CD4-positive, CD25-positive, alpha-beta regulatory T cell (primary cell): ENCODE measurements around the gene NTM. TPM values are rescaled to one million over a fixed set of nuclear protein-coding genes. Genes with fewer than 3 reads are reported as not detected.

Source experiments
- ATAC-seq, 2 donors: fragments of 150-1000 bp; cut with Tn5 transposase; one replicate each; pipeline ENCODE4 v1.10.0; 2021; ENCODE audit warnings: low read depth in 2 of 2, moderate number of reproducible peaks in 2 of 2, moderate library complexity in 1 of 2
- DNase-seq, 3 donors: peaks; one replicate each; pipeline versions ENCODE4 v3.0.0 to v3.0.0-alpha.2; 2012 to 2022; ENCODE audit warnings: mixed read lengths in 1 of 3
- H3K27ac ChIP-seq: one replicate; pipeline ENCODE4 v1.7.0; 2013; ENCODE audit warnings: mild to moderate bottlenecking, low read length; ENCODE audit not compliant: insufficient read depth, poor library complexity, severe bottlenecking
- H3K27me3 ChIP-seq: one replicate; pipeline ENCODE4 v1.7.0; 2013; ENCODE audit warnings: low read length; ENCODE audit not compliant: control insufficient read depth, insufficient read depth
- H3K36me3 ChIP-seq: one replicate; pipeline ENCODE4 v1.7.0; 2013; ENCODE audit warnings: mild to moderate bottlenecking, low read length, moderate library complexity; ENCODE audit not compliant: control insufficient read depth, insufficient read depth
- H3K4me1 ChIP-seq: 2 replicates; pipeline ENCODE4 v1.7.0; 2013; ENCODE audit warnings: mild to moderate bottlenecking, low read length; ENCODE audit not compliant: insufficient read depth, control insufficient read depth, poor library complexity, severe bottlenecking
- H3K4me3 ChIP-seq: one replicate; pipeline ENCODE4 v1.7.0; 2013; ENCODE audit warnings: low read depth, mild to moderate bottlenecking, low read length, moderate library complexity
- H3K9me3 ChIP-seq, 2 experiments: 1 replicate in 1 of 2; 2 replicates in 1 of 2; pipeline ENCODE4 v1.7.0; 2013; ENCODE audit warnings: low read length in 2 of 2, mild to moderate bottlenecking in 1 of 2, moderate library complexity in 1 of 2; ENCODE audit not compliant: control insufficient read depth in 2 of 2
- H3K27ac Mint-ChIP-seq, 3 donors: one replicate each; pipeline ENCODE4 v1.8.0; 2020 to 2022; ENCODE audit warnings: mild to moderate bottlenecking in 3 of 3, mixed read lengths in 3 of 3, moderate library complexity in 2 of 3
- H3K27me3 Mint-ChIP-seq: one replicate; pipeline ENCODE4 v1.8.0; 2022; ENCODE audit warnings: mild to moderate bottlenecking, mixed read lengths
- H3K36me3 Mint-ChIP-seq: one replicate; pipeline ENCODE4 v1.8.0; 2020; ENCODE audit warnings: mixed read lengths
- H3K4me1 Mint-ChIP-seq, 4 donors: one replicate each; pipeline ENCODE4 v1.8.0; 2020 to 2022; ENCODE audit warnings: mixed read lengths in 4 of 4, mild to moderate bottlenecking in 1 of 4
- H3K4me3 Mint-ChIP-seq, 4 donors: one replicate each; pipeline ENCODE4 v1.8.0; 2020 to 2022; ENCODE audit warnings: mild to moderate bottlenecking in 4 of 4, mixed read lengths in 4 of 4, moderate library complexity in 3 of 4
- H3K9me3 Mint-ChIP-seq, 7 donors: one replicate each; pipeline ENCODE4 v1.8.0; 2020 to 2022; ENCODE audit warnings: mixed read lengths in 7 of 7, mild to moderate bottlenecking in 3 of 7, moderate library complexity in 2 of 7
- polyA plus RNA-seq, 4 donors: library from polyadenylated mRNA; unstranded; fragments of 300-500 nt; fragmentation: Illumina TruSeq; gene quantifications; one replicate each; pipeline ENCODE4 v1.2.3, GENCODE V29; 2021
- total RNA-seq: library from RNA; stranded (reverse); gene quantifications from one replicate; pipeline ENCODE4 v1.2.3, GENCODE V29; 2022

Gene NTM
- total and polyA plus RNA-seq, 5 donors from 2014 or later, result 1.3 TPM; not detected in 4

DNA sequence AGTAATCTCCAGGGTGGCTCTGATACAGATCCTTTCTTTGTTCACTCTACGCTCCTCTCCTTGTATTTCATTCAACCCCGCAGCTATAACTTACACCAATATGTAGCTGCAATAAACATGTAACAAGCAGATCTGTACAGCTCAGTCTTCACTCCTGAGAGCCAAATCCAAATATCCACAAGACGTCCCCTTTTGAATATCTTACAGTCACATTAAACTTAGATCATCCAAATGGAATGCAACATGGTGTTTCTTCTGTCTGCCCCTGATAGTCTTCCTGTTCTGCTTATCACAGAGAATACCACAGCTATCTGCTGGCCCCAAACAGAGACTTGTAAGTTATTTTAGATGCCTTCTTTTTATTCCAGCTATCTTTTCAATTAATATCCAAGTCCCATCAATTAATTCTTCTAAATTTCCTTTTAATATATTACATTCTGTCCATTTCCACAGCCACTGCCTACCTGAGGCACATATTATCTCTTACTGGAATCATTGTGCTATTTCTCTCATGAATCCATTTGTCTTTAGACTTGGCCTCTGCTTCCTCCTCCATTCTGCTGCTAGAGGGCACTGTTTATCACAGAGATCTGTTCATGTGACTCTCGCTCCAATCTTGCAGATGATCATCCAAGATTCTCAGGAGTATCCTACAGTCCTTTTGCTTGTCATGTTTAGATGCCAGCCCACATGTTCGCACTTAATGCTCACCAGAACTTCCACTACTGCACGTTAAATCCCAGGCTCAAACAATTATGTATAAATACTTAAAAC is 908.6 kb downstream of the NTM start:
- Mint-ChIP-seq H3K9me3 (peaks cover 0 to 3% (median 1%) of the 10 kb centered on the region in 7 donors), H3K4me1 (peaks cover 0 to 8% (median 0%) of the 10 kb centered on the region in 4 donors), H3K4me3 (no peak overlapping the region), H3K27me3 (no peaks in the 10 kb centered on the region), H3K27ac (no peak overlapping the region), H3K36me3 (no peaks in the 10 kb centered on the region)
- H3K36me3 ChIP-seq, result no peaks in the 10 kb centered on the region
- DNase-seq, result peak in 1 of 3 donors; percentile 1
- no peak overlapping the region for H3K4me3 ChIP-seq
- no peak overlapping the region for H3K27ac ChIP-seq
- no peaks in the 10 kb centered on the region for H3K9me3 ChIP-seq
- no peaks in the 10 kb centered on the region for H3K27me3 ChIP-seq
- ATAC-seq, result no peak
- no peaks in the 10 kb centered on the region for H3K4me1 ChIP-seq

DNA sequence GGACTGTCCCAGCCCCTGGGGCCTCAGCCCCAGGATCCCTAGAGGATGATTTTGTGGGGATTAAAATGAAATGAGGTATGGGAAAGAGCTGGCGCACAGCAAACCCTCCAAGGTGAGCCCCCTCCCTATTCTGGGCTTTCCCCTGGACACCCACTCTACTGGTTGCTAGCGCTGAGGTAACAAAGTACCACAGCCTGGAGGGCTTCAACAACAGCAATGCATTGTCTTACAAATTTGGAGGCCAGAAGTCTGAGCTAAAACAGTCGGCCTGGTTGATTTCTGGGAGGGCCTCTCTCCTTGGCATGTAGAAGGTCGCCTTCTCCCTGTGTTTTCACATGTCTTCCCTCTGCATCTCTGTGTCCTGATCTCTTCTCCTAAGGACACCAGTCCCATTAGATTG is 913.6 kb downstream of the NTM start:
- H3K4me3 ChIP-seq, result no peak overlapping the region
- H3K27ac ChIP-seq, result no peak overlapping the region
- H3K9me3 ChIP-seq, result no peaks in the 10 kb centered on the region
- no peak for ATAC-seq
- H3K4me1 Mint-ChIP-seq, result peaks cover 0 to 7% (median 0%) of the 10 kb centered on the region in 4 donors
- no peaks in the 10 kb centered on the region for H3K36me3 ChIP-seq
- DNase-seq, result no peak
- no peaks in the 10 kb centered on the region for H3K36me3 Mint-ChIP-seq
- H3K27me3 Mint-ChIP-seq, result no peaks in the 10 kb centered on the region
- no peaks in the 10 kb centered on the region for H3K27me3 ChIP-seq
- H3K4me3 Mint-ChIP-seq, result no peak overlapping the region
- no peaks in the 10 kb centered on the region for H3K4me1 ChIP-seq
- H3K9me3 Mint-ChIP-seq, result peaks cover 0 to 2% (median 0%) of the 10 kb centered on the region in 7 donors
- H3K27ac Mint-ChIP-seq, result no peak overlapping the region

DNA sequence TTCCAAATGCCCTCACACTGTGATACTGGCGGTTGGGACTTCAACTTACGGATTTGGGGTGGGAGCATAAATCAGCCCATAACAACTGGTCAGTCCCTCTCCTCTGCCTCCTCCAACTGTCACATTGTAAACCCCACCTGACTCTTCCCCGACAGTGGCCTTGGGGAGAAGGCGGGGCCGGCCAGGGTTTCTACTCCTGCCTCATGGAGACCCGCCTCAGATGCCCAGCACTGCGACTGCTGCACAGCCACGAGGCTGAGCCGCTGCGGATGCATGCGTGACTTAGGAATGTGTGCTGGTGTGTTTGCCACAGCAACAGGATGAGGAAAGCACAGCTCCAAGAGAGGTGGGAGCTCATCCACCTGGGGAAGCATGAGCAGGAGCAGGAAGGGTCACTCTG is 914.2 kb downstream of the NTM start:
- DNase-seq (no peak), ATAC-seq (no peak)
- Histone ChIP-seq H3K9me3 (no peaks in the 10 kb centered on the region), H3K36me3 (no peaks in the 10 kb centered on the region), H3K27ac (no peak overlapping the region), H3K27me3 (no peaks in the 10 kb centered on the region), H3K4me1 (no peaks in the 10 kb centered on the region), H3K4me3 (no peak overlapping the region)
- no peaks in the 10 kb centered on the region for H3K27me3 Mint-ChIP-seq
- H3K4me3 Mint-ChIP-seq, result no peak overlapping the region
- H3K9me3 Mint-ChIP-seq, result peaks cover 0 to 2% (median 0%) of the 10 kb centered on the region in 7 donors
- H3K4me1 Mint-ChIP-seq, result peaks cover 0 to 2% (median under 1%) of the 10 kb centered on the region in 4 donors
- H3K27ac Mint-ChIP-seq, result no peak overlapping the region
- no peaks in the 10 kb centered on the region for H3K36me3 Mint-ChIP-seq

DNA sequence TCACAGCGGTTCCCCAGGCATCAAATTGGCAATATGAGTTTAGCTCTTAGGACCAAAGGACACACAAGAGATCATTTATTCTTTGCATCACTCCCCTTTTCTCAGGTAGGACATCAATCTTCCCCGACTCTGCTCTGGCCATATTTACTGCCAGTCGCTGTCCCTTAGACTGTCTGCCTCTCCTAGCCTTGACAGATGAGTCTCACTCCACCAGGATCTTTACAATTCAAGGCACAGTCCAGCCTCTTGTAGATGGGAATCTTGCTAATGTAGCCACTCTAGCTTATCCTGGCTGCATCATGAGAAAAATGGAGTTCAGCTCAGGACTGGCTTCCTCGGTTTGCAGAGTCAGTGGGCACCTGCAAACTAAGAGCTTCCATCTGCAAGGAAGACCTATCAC is 915.2 kb downstream of the NTM start:
- Mint-ChIP-seq H3K27me3 (no peaks in the 10 kb centered on the region), H3K4me1 (peaks cover 0 to 2% (median 0%) of the 10 kb centered on the region in 4 donors), H3K4me3 (no peak overlapping the region), H3K36me3 (no peaks in the 10 kb centered on the region), H3K9me3 (peaks cover 0 to 1% (median 0%) of the 10 kb centered on the region in 7 donors), H3K27ac (peak overlapping the region in 1 of 3 donors; percentile 35)
- no peaks in the 10 kb centered on the region for H3K36me3 ChIP-seq
- H3K4me1 ChIP-seq, result no peaks in the 10 kb centered on the region
- H3K27ac ChIP-seq, result no peak overlapping the region
- H3K9me3 ChIP-seq, result no peaks in the 10 kb centered on the region
- no peaks in the 10 kb centered on the region for H3K27me3 ChIP-seq
- no peak for ATAC-seq
- no peak for DNase-seq
- no peak overlapping the region for H3K4me3 ChIP-seq

DNA sequence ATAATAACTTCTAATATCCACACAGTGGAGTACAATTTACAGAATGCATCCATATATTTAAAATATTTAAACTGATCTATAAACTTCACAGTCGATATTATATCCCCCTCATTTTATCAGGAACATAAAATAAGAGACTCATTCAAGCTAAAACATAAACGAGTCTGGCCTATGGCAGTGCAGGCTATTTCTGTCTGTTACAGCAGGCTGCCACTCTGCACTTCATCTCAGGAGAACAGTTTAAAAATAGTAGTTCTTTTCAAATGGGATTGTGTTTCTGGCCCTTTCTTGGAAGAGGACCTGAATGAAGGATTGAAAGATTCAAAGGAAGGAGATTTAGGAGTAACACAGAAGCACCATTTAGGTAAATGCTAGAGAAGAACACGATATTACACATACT is 915.7 kb downstream of the NTM start:
- Mint-ChIP-seq H3K4me1 (peaks cover 0 to 2% (median 0%) of the 10 kb centered on the region in 4 donors), H3K36me3 (no peaks in the 10 kb centered on the region), H3K9me3 (peaks cover 0 to 2% (median 1%) of the 10 kb centered on the region in 7 donors), H3K27me3 (peaks cover 2% of the 10 kb centered on the region), H3K4me3 (no peak overlapping the region), H3K27ac (no peak overlapping the region)
- Histone ChIP-seq H3K27me3 (no peaks in the 10 kb centered on the region), H3K36me3 (no peaks in the 10 kb centered on the region), H3K4me1 (no peaks in the 10 kb centered on the region), H3K9me3 (no peaks in the 10 kb centered on the region), H3K4me3 (no peak overlapping the region), H3K27ac (no peak overlapping the region)
- no peak for DNase-seq
- no peak for ATAC-seq

DNA sequence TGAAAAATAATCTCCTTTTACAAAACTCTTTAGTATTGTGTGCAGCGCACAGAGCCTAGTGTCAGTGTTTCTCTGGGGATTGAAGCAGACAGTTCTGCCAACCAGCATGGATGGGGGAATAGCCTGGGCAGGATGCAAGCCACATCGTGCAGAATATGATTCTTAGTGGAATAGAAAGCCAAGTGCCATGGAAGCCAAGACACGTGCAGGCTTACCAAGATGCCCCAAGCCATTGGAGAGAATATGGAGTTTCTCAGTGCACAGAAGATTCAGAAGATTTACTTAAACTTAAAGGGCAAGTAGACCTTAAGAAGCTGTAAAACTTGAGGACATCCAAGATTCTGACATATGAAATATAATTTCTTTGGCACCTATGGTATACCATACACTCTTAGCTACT is 917.6 kb downstream of the NTM start:
- H3K27ac Mint-ChIP-seq, result no peak overlapping the region
- H3K27me3 Mint-ChIP-seq, result peaks cover 11% of the 10 kb centered on the region
- Histone ChIP-seq H3K9me3 (no peaks in the 10 kb centered on the region), H3K36me3 (no peaks in the 10 kb centered on the region), H3K27me3 (peaks cover 2% of the 10 kb centered on the region), H3K4me1 (no peaks in the 10 kb centered on the region), H3K4me3 (no peak overlapping the region), H3K27ac (no peak overlapping the region)
- ATAC-seq (no peak), DNase-seq (no peak)
- H3K36me3 Mint-ChIP-seq, result no peaks in the 10 kb centered on the region
- peaks cover 0 to 2% (median 0%) of the 10 kb centered on the region in 4 donors for H3K4me1 Mint-ChIP-seq
- no peak overlapping the region for H3K4me3 Mint-ChIP-seq
- H3K9me3 Mint-ChIP-seq, result peaks cover 0 to 5% (median 0%) of the 10 kb centered on the region in 7 donors

DNA sequence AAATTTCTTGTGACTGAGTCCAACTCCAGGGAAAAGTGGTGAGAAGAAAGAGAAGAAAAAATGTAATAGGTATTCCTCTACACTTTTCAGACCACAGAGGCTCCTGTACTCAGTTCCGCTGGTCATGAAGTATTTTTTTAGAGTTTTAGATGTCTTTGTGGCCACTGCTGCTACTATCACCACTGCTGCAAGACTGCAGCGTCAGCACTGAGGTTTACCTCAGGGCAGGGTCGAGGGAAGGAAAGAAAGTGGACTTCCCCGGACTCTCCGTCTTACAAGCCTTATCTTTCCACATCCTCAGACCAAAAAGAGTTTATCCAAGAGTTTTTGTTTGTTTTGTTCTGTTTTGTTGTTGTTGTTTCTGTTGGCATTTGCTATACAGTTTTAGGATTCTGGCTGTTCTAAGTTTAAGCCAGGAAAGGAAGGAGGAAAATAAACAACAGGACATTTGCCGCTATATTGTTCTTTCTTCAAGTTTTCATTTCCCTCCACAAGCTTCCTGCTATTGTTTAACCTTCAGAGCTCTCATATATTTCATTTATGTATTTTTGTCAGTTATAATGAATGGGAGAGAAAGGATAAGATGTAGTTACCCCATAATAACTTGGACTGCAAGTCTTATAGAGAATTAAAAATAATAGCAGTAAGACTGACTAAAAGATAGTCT is 919.3 kb downstream of the NTM start:
- H3K4me3 ChIP-seq, result no peak overlapping the region
- no peaks in the 10 kb centered on the region for H3K36me3 ChIP-seq
- H3K9me3 ChIP-seq, result no peaks in the 10 kb centered on the region
- Mint-ChIP-seq H3K4me3 (no peak overlapping the region), H3K36me3 (no peaks in the 10 kb centered on the region), H3K9me3 (peaks cover 0 to 5% (median 1%) of the 10 kb centered on the region in 7 donors), H3K4me1 (peaks cover 0 to 2% (median 0%) of the 10 kb centered on the region in 4 donors), H3K27ac (no peak overlapping the region), H3K27me3 (peaks cover 11% of the 10 kb centered on the region)
- H3K27ac ChIP-seq, result no peak overlapping the region
- ATAC-seq (no peak), DNase-seq (no peak)
- peaks cover 2% of the 10 kb centered on the region for H3K27me3 ChIP-seq
- H3K4me1 ChIP-seq, result no peaks in the 10 kb centered on the region
